Measurements from ENCODE around the gene LDLRAD3.

DNA sequence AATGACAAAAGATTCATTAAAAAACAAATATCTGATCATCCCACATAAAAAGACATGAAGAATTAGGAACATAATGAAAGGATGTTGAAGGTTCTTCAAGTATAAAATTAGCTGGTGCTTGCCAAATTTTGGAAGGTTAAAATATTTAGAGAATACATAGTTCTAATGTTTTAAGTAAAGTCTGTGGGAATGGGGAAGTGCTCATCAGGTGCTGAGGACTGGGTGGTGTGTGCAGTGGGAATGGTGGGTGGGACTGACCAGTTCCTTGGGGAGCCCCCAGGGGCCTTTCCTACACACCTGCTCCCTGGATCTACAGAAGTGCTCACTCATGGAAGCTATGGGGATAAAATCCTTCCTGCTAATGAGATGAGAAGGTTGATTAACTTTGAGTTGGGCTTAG lies 11.8 kb downstream of the LDLRAD3 start:
- TF ChIP-seq NFRKB (IDR thresholded peaks at IDR 0.05) = no peak
- no peak for TF ChIP-seq SP1 (IDR thresholded peaks at IDR 0.05)
- TF ChIP-seq BHLHE40 (IDR thresholded peaks at IDR 0.05; ENCODE audit: borderline replicate concordance) = no peak
- TF ChIP-seq SUZ12 (IDR thresholded peaks at IDR 0.05) = no peak
- TF ChIP-seq FOXM1 (IDR thresholded peaks at IDR 0.05; ENCODE audit: borderline replicate concordance) = no peak
- TF ChIP-seq CTBP1 (IDR thresholded peaks at IDR 0.05; ENCODE audit: borderline replicate concordance) = no peak
- no peak for TF ChIP-seq LEF1 (IDR thresholded peaks at IDR 0.05; ENCODE audit: borderline replicate concordance)

All from HEK293T (cell line).